Osteocyte (in vitro differentiated cells): Measurements from ENCODE around the gene FGGY. TPM values are rescaled to one million over a fixed set of nuclear protein-coding genes. Genes with fewer than 3 reads are reported as not detected.

Experiments used
- DNase-seq: peaks from one replicate; pipeline ENCODE4 v3.0.0; 2021; ENCODE audit warnings: mixed read lengths; ENCODE audit not compliant: unreplicated experiment; ENCODE audit errors: extremely low spot score
- H3K27ac Mint-ChIP-seq: one replicate; pipeline ENCODE4 v1.8.0; 2021; ENCODE audit warnings: mild to moderate bottlenecking, mixed read lengths; ENCODE audit not compliant: unreplicated experiment
- H3K27me3 Mint-ChIP-seq: one replicate; pipeline ENCODE4 v1.8.0; 2021; ENCODE audit warnings: mixed read lengths; ENCODE audit not compliant: unreplicated experiment
- H3K36me3 Mint-ChIP-seq: one replicate; pipeline ENCODE4 v1.8.0; 2021; ENCODE audit warnings: mixed read lengths; ENCODE audit not compliant: unreplicated experiment
- H3K4me1 Mint-ChIP-seq: one replicate; pipeline ENCODE4 v1.8.0; 2021; ENCODE audit warnings: mixed read lengths; ENCODE audit not compliant: unreplicated experiment
- H3K4me3 Mint-ChIP-seq: one replicate; pipeline ENCODE4 v1.8.0; 2021; ENCODE audit warnings: mild to moderate bottlenecking, moderate library complexity, mixed read lengths; ENCODE audit not compliant: unreplicated experiment
- H3K9me3 Mint-ChIP-seq: one replicate; pipeline ENCODE4 v1.8.0; 2021; ENCODE audit warnings: mixed read lengths; ENCODE audit not compliant: unreplicated experiment
- CTCF ChIP-seq: fragments of 200-600 bp; sonication (generic); IDR thresholded peaks from 2 replicates; pipeline ENCODE4 v1.5.0; 2021; ENCODE audit warnings: antibody characterized with exemption, mild to moderate bottlenecking, moderate library complexity
- total RNA-seq: library from RNA; stranded (reverse); gene quantifications from 2 replicates; pipeline ENCODE4 v1.2.1, GENCODE V29; 2021

Gene FGGY
- total RNA-seq, 1 donor from 2014 or later, result 9.1 TPM

DNA sequence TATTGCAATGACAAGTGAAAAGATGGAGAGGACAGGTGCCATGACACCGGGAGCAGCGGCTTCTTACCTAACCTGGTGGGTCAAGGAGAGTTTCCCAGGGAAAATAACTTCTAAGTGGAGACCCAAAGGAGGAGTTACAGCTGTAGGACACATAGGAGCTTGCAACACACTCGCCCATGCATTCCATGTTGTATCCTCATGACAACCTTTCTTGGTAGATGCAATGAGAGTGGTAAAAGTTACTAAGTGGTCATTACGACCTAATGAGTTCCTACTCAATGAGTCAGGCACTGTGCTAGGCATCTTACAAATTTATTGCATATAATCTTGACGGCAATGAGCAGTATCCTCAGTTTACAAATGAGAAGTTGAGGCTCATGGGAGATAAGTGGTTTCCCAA is 398.4 kb downstream of the FGGY start:
- H3K4me1 Mint-ChIP-seq, result peaks cover 40% of the 10 kb centered on the region
- H3K36me3 Mint-ChIP-seq, result no peaks in the 10 kb centered on the region
- no peaks in the 10 kb centered on the region for H3K27me3 Mint-ChIP-seq
- no peak overlapping the region for H3K4me3 Mint-ChIP-seq
- H3K9me3 Mint-ChIP-seq, result no peaks in the 10 kb centered on the region
- no peak overlapping the region for H3K27ac Mint-ChIP-seq
- no peak for TF ChIP-seq CTCF
- no peak for DNase-seq

GRCh38 chr1:59696421-59697115 is 399.7 kb downstream of the FGGY start:
- no peak for TF ChIP-seq CTCF
- no peak for DNase-seq
- Mint-ChIP-seq H3K27me3 (no peaks in the 10 kb centered on the region), H3K27ac (no peak overlapping the region), H3K4me1 (peaks cover 40% of the 10 kb centered on the region), H3K36me3 (no peaks in the 10 kb centered on the region), H3K9me3 (no peaks in the 10 kb centered on the region), H3K4me3 (no peak overlapping the region)

GRCh38 chr1:59697150-59697800 is 400.4 kb downstream of the FGGY start:
- Mint-ChIP-seq H3K9me3 (no peaks in the 10 kb centered on the region), H3K4me3 (no peak overlapping the region), H3K4me1 (peaks cover 34% of the 10 kb centered on the region), H3K27ac (no peak overlapping the region), H3K36me3 (no peaks in the 10 kb centered on the region), H3K27me3 (no peaks in the 10 kb centered on the region)
- TF ChIP-seq CTCF, result no peak
- no peak for DNase-seq

DNA sequence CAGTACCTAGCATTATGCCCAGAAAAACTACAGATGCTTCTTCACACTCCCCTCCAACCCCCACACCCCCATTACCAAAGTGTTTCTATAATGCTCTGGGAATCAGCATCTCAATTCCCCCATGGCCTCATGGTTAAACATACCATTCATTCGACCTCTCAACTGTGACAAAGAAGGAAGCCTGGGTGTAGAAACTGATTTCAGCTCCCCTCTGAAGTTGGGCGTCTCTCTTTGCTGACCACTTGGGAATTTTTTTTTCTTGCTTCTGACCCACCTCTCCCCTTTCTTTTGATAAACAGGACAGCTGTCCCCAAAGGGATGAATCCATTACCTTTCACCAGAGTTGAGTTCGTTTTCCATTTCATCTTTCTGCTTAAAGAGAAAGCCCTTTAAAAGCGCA is 401.5 kb downstream of the FGGY start:
- DNase-seq, result no peak
- no peak for TF ChIP-seq CTCF
- Mint-ChIP-seq H3K36me3 (no peaks in the 10 kb centered on the region), H3K27ac (peak overlapping the region; percentile 55), H3K9me3 (no peaks in the 10 kb centered on the region), H3K27me3 (no peaks in the 10 kb centered on the region), H3K4me3 (no peak overlapping the region), H3K4me1 (peaks cover 32% of the 10 kb centered on the region)

GRCh38 chr1:59699227-59699847 is 402.4 kb downstream of the FGGY start:
- H3K27me3 Mint-ChIP-seq, result no peaks in the 10 kb centered on the region
- TF ChIP-seq CTCF, result peak; percentile 93
- no peak overlapping the region for H3K27ac Mint-ChIP-seq
- no peak for DNase-seq
- H3K4me1 Mint-ChIP-seq, result peaks cover 40% of the 10 kb centered on the region
- no peak overlapping the region for H3K4me3 Mint-ChIP-seq
- no peaks in the 10 kb centered on the region for H3K36me3 Mint-ChIP-seq
- H3K9me3 Mint-ChIP-seq, result no peaks in the 10 kb centered on the region
